Measurements from ENCODE around the gene MMRN1. TPM values are rescaled to one million over a fixed set of nuclear protein-coding genes. Genes with fewer than 3 reads are reported as not detected.

MMRN1 gene
- total RNA-seq, 1 experiment from 2014 or later = not detected

DNA sequence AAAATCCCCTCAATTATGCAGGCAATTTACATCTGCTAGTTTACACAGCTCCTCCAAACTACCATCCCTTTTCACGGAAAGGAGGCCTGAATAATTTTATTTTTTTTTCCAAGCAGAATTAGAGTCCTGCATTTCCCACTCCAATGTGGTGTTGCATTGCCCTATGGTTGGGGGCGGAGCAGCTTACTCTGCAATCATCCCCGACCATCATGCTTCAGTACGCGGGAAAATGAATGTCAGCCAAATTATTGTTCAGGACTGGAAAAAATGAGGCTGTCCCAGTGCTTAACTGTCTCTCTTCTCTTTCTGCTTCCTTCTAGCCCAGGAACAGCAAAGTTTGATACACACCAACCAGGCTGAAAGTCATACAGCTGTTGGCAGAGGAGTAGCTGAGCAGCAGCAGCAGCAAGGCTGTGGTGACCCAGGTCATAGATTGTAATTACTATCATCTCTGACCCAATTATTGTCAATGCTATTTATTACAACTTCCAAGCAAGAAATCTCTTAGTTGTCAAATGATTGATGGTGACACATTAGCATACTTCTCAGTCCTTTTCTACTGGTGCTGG, 28.3 kb downstream of the MMRN1 start:
- H3K27me3 ChIP-seq (ENCODE audit: insufficient read depth, low read depth) = no peaks in the 10 kb centered on the region
- H3K36me3 ChIP-seq (ENCODE audit: low read depth) = no peaks in the 10 kb centered on the region
- CTCF ChIA-PET = no interaction called here
- no peaks in the 10 kb centered on the region for H3K79me2 ChIP-seq (ENCODE audit: low read depth)
- TF ChIP-seq EZH2 (IDR thresholded peaks at IDR 0.05; ENCODE audit: low read depth) = no peak
- TF ChIP-seq, protein P1, sequence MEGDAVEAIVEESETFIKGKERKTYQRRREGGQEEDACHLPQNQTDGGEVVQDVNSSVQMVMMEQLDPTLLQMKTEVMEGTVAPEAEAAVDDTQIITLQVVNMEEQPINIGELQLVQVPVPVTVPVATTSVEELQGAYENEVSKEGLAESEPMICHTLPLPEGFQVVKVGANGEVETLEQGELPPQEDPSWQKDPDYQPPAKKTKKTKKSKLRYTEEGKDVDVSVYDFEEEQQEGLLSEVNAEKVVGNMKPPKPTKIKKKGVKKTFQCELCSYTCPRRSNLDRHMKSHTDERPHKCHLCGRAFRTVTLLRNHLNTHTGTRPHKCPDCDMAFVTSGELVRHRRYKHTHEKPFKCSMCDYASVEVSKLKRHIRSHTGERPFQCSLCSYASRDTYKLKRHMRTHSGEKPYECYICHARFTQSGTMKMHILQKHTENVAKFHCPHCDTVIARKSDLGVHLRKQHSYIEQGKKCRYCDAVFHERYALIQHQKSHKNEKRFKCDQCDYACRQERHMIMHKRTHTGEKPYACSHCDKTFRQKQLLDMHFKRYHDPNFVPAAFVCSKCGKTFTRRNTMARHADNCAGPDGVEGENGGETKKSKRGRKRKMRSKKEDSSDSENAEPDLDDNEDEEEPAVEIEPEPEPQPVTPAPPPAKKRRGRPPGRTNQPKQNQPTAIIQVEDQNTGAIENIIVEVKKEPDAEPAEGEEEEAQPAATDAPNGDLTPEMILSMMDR (conservative IDR thresholded peaks at IDR 0.05) = no peak
- no peak overlapping the region for H3K4me3 ChIP-seq
- no peak overlapping the region for H3K4me2 ChIP-seq
- intact Hi-C loops (cut with micrococcal nuclease; ENCODE audit: unreplicated experiment) = no loop called here
- no peak overlapping the region for H2AFZ ChIP-seq
- no peaks in the 10 kb centered on the region for H3K9me2 ChIP-seq (ENCODE audit: insufficient read depth)
- H3K9me3 ChIP-seq (ENCODE audit: insufficient read depth, low read depth) = no peaks in the 10 kb centered on the region
- no TSS peak for BruUV-seq (replicated peaks)
- H3F3A ChIP-seq (ENCODE audit: insufficient read depth, low read depth) = no peaks in the 10 kb centered on the region
- no peaks in the 10 kb centered on the region for H4K20me1 ChIP-seq (ENCODE audit: insufficient read depth)
- H3K4me1 ChIP-seq (replicated peaks; ENCODE audit: insufficient read depth) = no peaks in the 10 kb centered on the region
- no peak overlapping the region for H3K27ac ChIP-seq
- no peak for DNase-seq
- POLR2A ChIA-PET (ENCODE audit: unreplicated experiment) = no interaction called here

DNA sequence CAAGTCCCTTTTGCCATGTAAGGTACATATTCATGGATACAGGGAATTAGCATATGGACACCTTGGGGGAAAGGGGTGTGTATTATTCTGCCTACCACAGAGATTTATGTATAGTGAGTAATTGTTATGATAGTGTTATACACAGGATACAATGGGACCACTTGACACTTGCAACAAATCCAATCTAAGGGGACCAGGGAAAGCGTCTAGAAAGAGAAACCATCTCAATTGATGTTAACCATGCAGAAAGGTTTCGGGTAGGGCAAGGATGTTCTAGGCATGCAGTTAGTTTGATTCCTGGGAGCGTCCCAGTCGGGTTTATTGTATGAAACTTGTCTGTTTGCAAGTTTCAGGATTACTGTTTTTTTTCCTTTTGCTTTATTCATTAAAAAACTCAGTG, 34.2 kb downstream of the MMRN1 start:
- POLR2A ChIA-PET (ENCODE audit: unreplicated experiment) = no interaction called here
- DNase-seq = no peak
- CTCF ChIA-PET = no interaction called here

DNA sequence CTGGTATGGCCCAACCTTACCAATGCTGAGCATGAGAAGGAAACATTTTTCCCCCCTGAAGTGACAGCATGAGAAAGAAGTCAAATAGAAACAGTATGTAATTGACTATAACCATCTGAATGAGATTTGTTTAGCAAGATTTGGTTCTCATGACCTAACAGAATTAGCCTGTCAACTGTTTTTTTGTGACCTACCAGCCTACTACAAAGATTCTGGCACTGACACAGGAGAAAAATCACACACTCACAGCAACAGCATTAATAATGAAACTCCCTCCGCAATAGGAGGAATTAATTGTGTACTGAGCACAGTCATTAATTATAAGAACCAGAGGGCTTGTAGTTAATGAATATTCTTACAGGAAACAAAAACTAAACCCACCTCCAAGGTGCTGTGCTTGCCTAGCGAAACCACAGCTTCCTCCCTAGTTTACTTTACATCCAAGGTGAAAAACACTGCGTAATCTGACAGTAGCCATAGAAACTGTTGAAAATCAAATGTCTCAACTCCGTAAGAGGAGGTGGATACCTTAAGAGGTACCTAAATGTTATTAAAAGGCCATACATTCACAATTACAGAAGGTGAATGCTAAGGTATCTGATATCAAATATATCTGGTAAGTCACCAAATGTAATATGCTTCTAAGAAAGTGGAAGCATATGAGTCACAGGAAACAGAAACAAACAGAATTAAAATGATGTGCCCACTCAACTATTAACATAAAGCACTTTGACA, 34.9 kb downstream of the MMRN1 start:
- H4K20me1 ChIP-seq (ENCODE audit: insufficient read depth) = no peaks in the 10 kb centered on the region
- no peak overlapping the region for H2AFZ ChIP-seq
- H3F3A ChIP-seq (ENCODE audit: insufficient read depth, low read depth) = no peaks in the 10 kb centered on the region
- CTCF ChIA-PET = no interaction called here
- H3K9me2 ChIP-seq (ENCODE audit: insufficient read depth) = no peaks in the 10 kb centered on the region; the same call in 1 of the 2 replicates
- no peak for TF ChIP-seq EZH2 (IDR thresholded peaks at IDR 0.05; ENCODE audit: low read depth)
- TF ChIP-seq, protein P1 (conservative IDR thresholded peaks at IDR 0.05) = no peak
- no peak overlapping the region for H3K4me2 ChIP-seq
- no peaks in the 10 kb centered on the region for H3K4me1 ChIP-seq (replicated peaks; ENCODE audit: insufficient read depth)
- H3K9me3 ChIP-seq (ENCODE audit: insufficient read depth, low read depth) = no peaks in the 10 kb centered on the region
- no peaks in the 10 kb centered on the region for H3K27me3 ChIP-seq (ENCODE audit: insufficient read depth, low read depth)
- no peaks in the 10 kb centered on the region for H3K79me2 ChIP-seq (ENCODE audit: low read depth)
- H3K4me3 ChIP-seq = no peak overlapping the region
- DNase-seq = no peak
- H3K36me3 ChIP-seq (ENCODE audit: low read depth) = no peaks in the 10 kb centered on the region
- no TSS peak for BruUV-seq (replicated peaks)
- POLR2A ChIA-PET (ENCODE audit: unreplicated experiment) = no interaction called here
- intact Hi-C loops (cut with micrococcal nuclease; ENCODE audit: unreplicated experiment) = no loop called here
- H3K27ac ChIP-seq = no peak overlapping the region

More for the DNA sequence above, 34.2 kb downstream of the MMRN1 start:
- no peaks in the 10 kb centered on the region for H3K9me3 ChIP-seq (ENCODE audit: insufficient read depth, low read depth)
- H2AFZ ChIP-seq = no peak overlapping the region
- H3K4me1 ChIP-seq (replicated peaks; ENCODE audit: insufficient read depth) = no peaks in the 10 kb centered on the region
- H3K27ac ChIP-seq = no peak overlapping the region
- H3K79me2 ChIP-seq (ENCODE audit: low read depth) = no peaks in the 10 kb centered on the region
- intact Hi-C loops (cut with micrococcal nuclease; ENCODE audit: unreplicated experiment) = no loop called here
- no peaks in the 10 kb centered on the region; the same call in 1 of the 2 replicates for H3K9me2 ChIP-seq (ENCODE audit: insufficient read depth)
- no peak overlapping the region for H3K4me3 ChIP-seq
- no TSS peak for BruUV-seq (replicated peaks)
- no peak overlapping the region for H3K4me2 ChIP-seq
- TF ChIP-seq, protein P1 (conservative IDR thresholded peaks at IDR 0.05) = no peak
- TF ChIP-seq EZH2 (IDR thresholded peaks at IDR 0.05; ENCODE audit: low read depth) = no peak
- no peaks in the 10 kb centered on the region for H3K36me3 ChIP-seq (ENCODE audit: low read depth)
- no peaks in the 10 kb centered on the region for H3K27me3 ChIP-seq (ENCODE audit: insufficient read depth, low read depth)
- H3F3A ChIP-seq (ENCODE audit: insufficient read depth, low read depth) = no peaks in the 10 kb centered on the region
- no peaks in the 10 kb centered on the region for H4K20me1 ChIP-seq (ENCODE audit: insufficient read depth)

All from PC-9 (cell line).